Measurements from ENCODE around the gene RASSF7. TPM values are rescaled to one million over a fixed set of nuclear protein-coding genes. Genes with fewer than 3 reads are reported as not detected.

RASSF7 gene
- total and polyA plus RNA-seq, 8 donors = 16.7 to 330 (median 94.9) TPM

GRCh38 chr11:586376-587316 lies 25.9 kb downstream of the RASSF7 start:
- no peaks in the 10 kb centered on the region for H3K9me3 ChIP-seq
- no peak for TF ChIP-seq POLR2A (IDR thresholded peaks at IDR 0.05)
- no peak for TF ChIP-seq POLR2AphosphoS5 (IDR thresholded peaks at IDR 0.05)
- no peak for TF ChIP-seq CTCF (IDR thresholded peaks at IDR 0.05)
- no peak for TF ChIP-seq EP300 (IDR thresholded peaks at IDR 0.05)
- H3K4me3 ChIP-seq = no peak overlapping the region
- no peaks in the 10 kb centered on the region for H3K27me3 ChIP-seq
- peak overlapping the region in 1 of 5 donors; percentile 54 for H3K27ac ChIP-seq
- intact Hi-C loops (cut with DNase I; ENCODE audit: low total_unique reads) = no loop called here
- H3K4me1 ChIP-seq = peaks cover 0 to 32% (median 8%) of the 10 kb centered on the region in 4 donors
- no peak for DNase-seq
- WGBS, 5 donors = 75 to 81% (median 77%) methylated on average over 27 to 32 of the region's 32 CpGs
- H3K36me3 ChIP-seq = peaks cover 74 to 97% (median 95%) of the 10 kb centered on the region in 4 donors

GRCh38 chr11:587546-587945 lies 26.8 kb downstream of the RASSF7 start:
- peak overlapping the region in 4 of 5 donors; percentile 28 to 60 (median 54) for H3K27ac ChIP-seq
- intact Hi-C loops (cut with DNase I; ENCODE audit: low total_unique reads) = no loop called here
- peaks cover 0 to 32% (median 6%) of the 10 kb centered on the region in 4 donors for H3K4me1 ChIP-seq
- no peaks in the 10 kb centered on the region for H3K27me3 ChIP-seq
- H3K9me3 ChIP-seq = no peaks in the 10 kb centered on the region
- DNase-seq = no peak
- peaks cover 71 to 97% (median 95%) of the 10 kb centered on the region in 4 donors for H3K36me3 ChIP-seq
- TF ChIP-seq CTCF (IDR thresholded peaks at IDR 0.05) (no peak), POLR2AphosphoS5 (IDR thresholded peaks at IDR 0.05) (no peak), POLR2A (IDR thresholded peaks at IDR 0.05) (no peak), EP300 (IDR thresholded peaks at IDR 0.05) (no peak)
- WGBS, 5 donors = 74 to 83% (median 81%) methylated on average over 7 to 8 of the region's 8 CpGs
- H3K4me3 ChIP-seq = no peak overlapping the region

GRCh38 chr11:587978-588380 lies 27.2 kb downstream of the RASSF7 start:
- peak in 1 of 2 donors; percentile 59 for DNase-seq
- intact Hi-C loops (cut with DNase I; ENCODE audit: low total_unique reads) = no loop called here
- H3K36me3 ChIP-seq = peaks cover 71 to 97% (median 95%) of the 10 kb centered on the region in 4 donors
- H3K4me3 ChIP-seq = no peak overlapping the region
- TF ChIP-seq POLR2A (IDR thresholded peaks at IDR 0.05) (no peak), CTCF (IDR thresholded peaks at IDR 0.05) (no peak), POLR2AphosphoS5 (IDR thresholded peaks at IDR 0.05) (no peak), EP300 (IDR thresholded peaks at IDR 0.05) (no peak)
- no peaks in the 10 kb centered on the region for H3K27me3 ChIP-seq
- 58 to 70% (median 60%) methylated on average over 6 of the region's 6 CpGs for WGBS, 5 donors
- H3K9me3 ChIP-seq = no peaks in the 10 kb centered on the region
- H3K27ac ChIP-seq = peak overlapping the region in 3 of 5 donors; percentile 54 to 60 (median 54)
- peaks cover 0 to 32% (median 6%) of the 10 kb centered on the region in 4 donors for H3K4me1 ChIP-seq

GRCh38 chr11:589798-590197 lies 29.0 kb downstream of the RASSF7 start:
- Histone ChIP-seq H3K27me3 (no peaks in the 10 kb centered on the region), H3K9me3 (no peaks in the 10 kb centered on the region), H3K27ac (no peak overlapping the region), H3K36me3 (peaks cover 73 to 97% (median 95%) of the 10 kb centered on the region in 4 donors), H3K4me3 (no peak overlapping the region), H3K4me1 (peaks cover 0 to 32% (median 2%) of the 10 kb centered on the region in 4 donors)
- DNase-seq = no peak
- TF ChIP-seq POLR2A (IDR thresholded peaks at IDR 0.05) (no peak), CTCF (IDR thresholded peaks at IDR 0.05) (no peak), POLR2AphosphoS5 (IDR thresholded peaks at IDR 0.05) (no peak), EP300 (IDR thresholded peaks at IDR 0.05) (no peak)
- intact Hi-C loops (cut with DNase I; ENCODE audit: low total_unique reads) = no loop called here
- 93 to 97% (median 94%) methylated on average over 26 of the region's 26 CpGs for WGBS, 5 donors
